ENCODE data around the gene ZMYND19. TPM values are rescaled to one million over a fixed set of nuclear protein-coding genes. Genes with fewer than 3 reads are reported as not detected.
"Not testable (repeated sequence)": the region's sequence is repeated elsewhere in the genome, so short reads cannot be mapped to it uniquely, and the experiment has no call there.

The ZMYND19 gene
- total RNA-seq, 1 donor from 2014 or later, result 4.3 TPM

- no peak for DNase-seq (ENCODE audit: low spot score in 2 of 2)
- intact Hi-C loops (cut with DNase I), result no loop called here
- no peak overlapping the region for H3K27ac ChIP-seq
- H3K4me1 ChIP-seq, result peaks cover 0 to 3% of the 10 kb centered on the region in 2 donors
- H3K4me3 ChIP-seq, result no peak overlapping the region
- H3K27me3 ChIP-seq, result no peaks in the 10 kb centered on the region
- no peak for TF ChIP-seq CTCF (IDR thresholded peaks at IDR 0.05)
- no peaks in the 10 kb centered on the region for H3K9me3 ChIP-seq
- peaks cover 14 to 40% of the 10 kb centered on the region in 2 donors for H3K36me3 ChIP-seq
Measured at GRCh38 chr9:137540536-137540935, 49.8 kb downstream of the ZMYND19 start.

DNA sequence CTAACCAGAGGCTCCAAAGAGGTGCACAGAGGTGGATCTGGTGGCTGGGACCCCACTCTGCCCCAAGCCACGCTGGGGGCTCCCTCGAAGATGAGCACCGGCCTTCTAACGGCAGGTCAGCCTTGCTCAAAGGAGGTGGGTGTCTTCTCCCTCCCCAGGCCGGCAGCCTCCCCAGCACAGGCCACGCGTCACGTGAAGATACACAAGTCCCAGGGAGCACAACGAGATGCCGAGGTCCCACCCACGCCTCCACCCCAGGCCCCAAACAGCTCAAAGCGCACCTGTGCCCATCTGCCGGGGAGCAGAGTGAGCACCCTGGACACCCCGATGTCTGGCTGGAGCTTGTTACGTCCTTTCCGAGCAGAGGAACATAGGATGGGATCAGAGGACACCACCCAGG is 52.3 kb downstream of the ZMYND19 start:
- intact Hi-C loops (cut with DNase I), result no loop called here
- Histone ChIP-seq H3K9me3 (no peaks in the 10 kb centered on the region), H3K36me3 (peaks cover 9 to 37% of the 10 kb centered on the region in 2 donors), H3K4me1 (peaks cover 0 to 2% of the 10 kb centered on the region in 2 donors), H3K27ac (no peak overlapping the region), H3K4me3 (no peak overlapping the region), H3K27me3 (no peaks in the 10 kb centered on the region)
- no peak for TF ChIP-seq CTCF (IDR thresholded peaks at IDR 0.05)
- no peak for DNase-seq (ENCODE audit: low spot score in 2 of 2)

DNA sequence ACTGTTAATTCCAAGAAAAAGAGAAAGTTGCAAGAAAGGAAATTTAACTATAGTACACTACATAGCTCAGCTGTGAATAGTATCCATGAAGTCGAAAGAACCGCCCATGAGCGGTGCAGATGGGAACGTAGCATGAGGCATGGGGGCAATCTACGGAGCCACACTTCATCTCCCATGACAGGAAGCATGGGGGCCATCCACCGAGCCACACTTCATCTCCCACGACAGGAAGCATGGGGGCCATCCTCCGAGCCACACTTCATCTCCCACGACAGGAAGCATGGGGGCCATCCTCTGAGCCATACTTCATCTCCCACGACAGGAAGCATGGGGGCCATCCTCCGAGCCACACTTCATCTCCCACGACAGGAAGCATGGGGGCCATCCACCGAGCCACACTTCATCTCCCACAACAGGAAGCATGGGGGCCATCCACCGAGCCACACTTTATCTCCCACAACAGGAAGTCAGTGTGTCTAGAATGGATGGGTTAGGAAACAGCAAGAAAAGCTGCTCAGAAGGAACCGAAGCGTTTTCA is 53.6 kb downstream of the ZMYND19 start:
- intact Hi-C loops (cut with DNase I); H3K27me3 ChIP-seq; H3K4me3 ChIP-seq; H3K9me3 ChIP-seq; DNase-seq (ENCODE audit: low spot score in 2 of 2); H3K27ac ChIP-seq; H3K4me1 ChIP-seq: not testable (repeated sequence)
- peaks cover 6 to 25% of the 10 kb centered on the region in 2 donors for H3K36me3 ChIP-seq

GRCh38 chr9:137535120-137535428 is 55.2 kb downstream of the ZMYND19 start:
- no peak overlapping the region for H3K4me3 ChIP-seq
- no peaks in the 10 kb centered on the region for H3K9me3 ChIP-seq
- H3K4me1 ChIP-seq, result peaks cover 0 to 2% of the 10 kb centered on the region in 2 donors
- no peak for DNase-seq (ENCODE audit: low spot score in 2 of 2)
- no peak for TF ChIP-seq CTCF (IDR thresholded peaks at IDR 0.05)
- H3K36me3 ChIP-seq, result peaks cover 5 to 12% of the 10 kb centered on the region in 2 donors
- no peaks in the 10 kb centered on the region for H3K27me3 ChIP-seq
- intact Hi-C loops (cut with DNase I), result no loop called here
- H3K27ac ChIP-seq, result no peak overlapping the region

GRCh38 chr9:137534256-137535119 is 55.8 kb downstream of the ZMYND19 start:
- Histone ChIP-seq H3K36me3 (peaks cover 3 to 8% of the 10 kb centered on the region in 2 donors), H3K4me3 (no peak overlapping the region), H3K27me3 (no peaks in the 10 kb centered on the region), H3K27ac (no peak overlapping the region), H3K4me1 (peaks cover 0 to 2% of the 10 kb centered on the region in 2 donors), H3K9me3 (no peaks in the 10 kb centered on the region)
- TF ChIP-seq CTCF (IDR thresholded peaks at IDR 0.05), result peak in 2 of 3 experiments; percentile 50 to 67
- intact Hi-C loops (cut with DNase I), result no loop called here
- DNase-seq (ENCODE audit: low spot score in 2 of 2), result no peak

DNA sequence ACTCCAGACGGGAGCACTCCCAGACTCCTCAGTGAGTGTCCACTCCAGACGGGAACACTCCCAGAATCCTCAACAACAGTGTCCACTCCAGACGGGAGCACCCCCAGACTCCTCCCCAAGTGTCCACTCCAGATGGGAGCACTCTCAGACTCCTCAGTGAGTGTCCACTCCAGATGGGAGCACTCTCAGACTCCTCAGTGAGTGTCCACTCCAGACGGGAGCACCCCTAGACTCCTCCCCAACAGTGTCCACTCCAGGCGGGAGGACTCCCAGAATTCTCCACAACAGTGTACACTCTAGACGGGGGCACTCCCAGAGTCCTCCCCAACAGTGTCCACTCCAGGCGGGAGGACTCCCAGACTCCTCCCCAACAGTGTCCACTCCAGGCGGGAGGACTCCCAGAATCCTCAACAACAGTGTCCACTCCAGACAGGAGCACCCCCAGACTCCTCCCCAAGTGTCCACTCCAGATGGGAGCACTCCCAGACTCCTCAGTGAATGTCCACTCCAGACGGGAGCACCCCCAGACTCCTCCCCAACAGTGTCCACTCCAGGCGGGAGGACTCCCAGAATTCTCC is 57.3 kb downstream of the ZMYND19 start:
- H3K4me1 ChIP-seq; DNase-seq (ENCODE audit: low spot score in 2 of 2); H3K36me3 ChIP-seq; H3K27ac ChIP-seq; H3K9me3 ChIP-seq; intact Hi-C loops (cut with DNase I); H3K4me3 ChIP-seq; H3K27me3 ChIP-seq: not testable (repeated sequence)

Other genes with a start within 250 kb of the ZMYND19 start
- gene EXD3, start 167.3 kb downstream of the ZMYND19 start, total RNA-seq, result 16.7 TPM
- gene NOXA1, start 167.1 kb downstream of the ZMYND19 start, total RNA-seq, result 6.9 TPM
- gene ENTPD8, start 149.2 kb downstream of the ZMYND19 start, total RNA-seq, result not detected
- gene NSMF, start 131.2 kb downstream of the ZMYND19 start, total RNA-seq, result 231 TPM
- gene PNPLA7, start 40.1 kb downstream of the ZMYND19 start, total RNA-seq, result 13.5 TPM
- 121 TPM for gene MRPL41, start 38.6 kb downstream of the ZMYND19 start, total RNA-seq
- 57.2 TPM for gene DPH7, start 11.6 kb downstream of the ZMYND19 start, total RNA-seq
- gene ARRDC1, start 15.2 kb upstream of the ZMYND19 start, total RNA-seq, result 56.8 TPM
- 49.9 TPM for gene EHMT1, start 28.5 kb upstream of the ZMYND19 start, total RNA-seq

All from ascending aorta (tissue), 2 donors.